Mesendoderm (in vitro differentiated cells): ENCODE results near the gene TMEM108.

ENCODE experiments used
- DNase-seq: peaks from one replicate; pipeline ENCODE4 v3.0.0; 2013
- H2AK5ac ChIP-seq: 2 replicates; pipeline ENCODE4 v1.6.1; 2013; ENCODE audit warnings: low read length, inconsistent platforms
- H2BK120ac ChIP-seq: 2 replicates; pipeline ENCODE4 v1.6.1; 2013; ENCODE audit warnings: low read depth, mild to moderate bottlenecking, low read length, moderate library complexity, mixed read lengths
- H2BK15ac ChIP-seq: replicated peaks from 2 replicates; pipeline ENCODE4 v1.6.1; 2013; ENCODE audit warnings: low read depth, mild to moderate bottlenecking, moderate library complexity
- H2BK5ac ChIP-seq: 2 replicates; pipeline ENCODE4 v1.6.1; 2013; ENCODE audit warnings: low read length, inconsistent platforms
- H3K18ac ChIP-seq: 2 replicates; pipeline ENCODE4 v1.6.1; 2013; ENCODE audit warnings: mild to moderate bottlenecking, low read length, mixed read lengths
- H3K23ac ChIP-seq: one replicate; pipeline ENCODE4 v1.6.1; 2013; ENCODE audit warnings: low read length
- H3K27ac ChIP-seq: 2 replicates; pipeline ENCODE4 v1.5.1; 2013; ENCODE audit warnings: low read depth, mild to moderate bottlenecking, inconsistent platforms, low read length, moderate library complexity
- H3K27me3 ChIP-seq: 2 replicates; pipeline ENCODE4 v1.6.1; 2013; ENCODE audit warnings: low read length, control low read depth, mild to moderate bottlenecking, inconsistent platforms; ENCODE audit not compliant: insufficient read depth, poor library complexity
- H3K36me3 ChIP-seq: 2 replicates; pipeline ENCODE4 v1.6.1; 2013; ENCODE audit warnings: low read length, inconsistent platforms; ENCODE audit not compliant: control insufficient read depth, insufficient read depth
- H3K4ac ChIP-seq: one replicate; pipeline ENCODE4 v1.6.1; 2013; ENCODE audit warnings: low read depth, mild to moderate bottlenecking, low read length, moderate library complexity
- H3K4me1 ChIP-seq: 2 replicates; pipeline ENCODE4 v1.6.1; 2013; ENCODE audit warnings: low read depth, low read length, inconsistent platforms; ENCODE audit not compliant: control insufficient read depth
- H3K4me2 ChIP-seq: 2 replicates; pipeline ENCODE4 v1.6.1; 2013; ENCODE audit warnings: low read length
- H3K4me3 ChIP-seq: 2 replicates; pipeline ENCODE4 v1.5.1; 2013; ENCODE audit warnings: mild to moderate bottlenecking, low read length
- H3K56ac ChIP-seq: one replicate; pipeline ENCODE4 v1.6.1; 2013; ENCODE audit warnings: low read length
- H3K79me1 ChIP-seq: 2 replicates; pipeline ENCODE4 v1.6.1; 2013; ENCODE audit warnings: low read length, inconsistent platforms
- H3K79me2 ChIP-seq: 2 replicates; pipeline ENCODE4 v1.6.1; 2013; ENCODE audit warnings: mild to moderate bottlenecking, low read length; ENCODE audit not compliant: control insufficient read depth, insufficient read depth
- H3K9ac ChIP-seq: 2 replicates; pipeline ENCODE4 v1.6.1; 2013; ENCODE audit warnings: low read length, inconsistent platforms
- H4K5ac ChIP-seq: one replicate; pipeline ENCODE4 v1.6.1; 2013; ENCODE audit warnings: low read length
- H4K8ac ChIP-seq: one replicate; pipeline ENCODE4 v1.6.1; 2013; ENCODE audit warnings: low read depth, mild to moderate bottlenecking, control low read depth, low read length, moderate library complexity
- WGBS: extraction: QIAGEN DNeasy Blood & Tissue Kit; methylation state at CpG from one replicate; pipeline ENCODE4 v1.1.7; 2013; ENCODE audit warnings: low lambda C conversion rate, missing lambda C conversion rate; ENCODE audit not compliant: insufficient coverage; ENCODE audit errors: extremely low coverage; 5-methylcytosine and 5-hydroxymethylcytosine counted together

Gene TMEM108

GRCh38 chr3:133364704-133365103, 326.5 kb downstream of the TMEM108 start:
- Histone ChIP-seq H3K18ac (no peak overlapping the region), H3K4me2 (no peak overlapping the region), H4K8ac (no peak overlapping the region), H3K36me3 (no peaks in the 10 kb centered on the region), H3K4me1 (no peaks in the 10 kb centered on the region), H3K23ac (no peak overlapping the region), H3K27ac (no peak overlapping the region), H3K79me1 (no peaks in the 10 kb centered on the region), H2AK5ac (no peak overlapping the region), H3K4ac (no peak overlapping the region), H2BK15ac (no peak overlapping the region), H2BK120ac (no peak overlapping the region), H3K56ac (no peak overlapping the region), H2BK5ac (no peak overlapping the region), H3K79me2 (no peaks in the 10 kb centered on the region), H3K4me3 (no peak overlapping the region), H4K5ac (no peak overlapping the region), H3K27me3 (no peaks in the 10 kb centered on the region), H3K9ac (no peak overlapping the region)
- no CpG with 5 or more reads among the region's 4 CpGs for WGBS
- DNase-seq: no peak

- no peak overlapping the region for H3K4ac ChIP-seq
- H3K4me2 ChIP-seq: no peak overlapping the region
- H3K79me1 ChIP-seq: no peaks in the 10 kb centered on the region
- WGBS: no CpG with 5 or more reads among the region's 2 CpGs
- no peak overlapping the region for H3K56ac ChIP-seq
- DNase-seq: no peak
- no peaks in the 10 kb centered on the region for H3K36me3 ChIP-seq
- no peak overlapping the region for H2BK120ac ChIP-seq
- no peaks in the 10 kb centered on the region for H3K27me3 ChIP-seq
- no peaks in the 10 kb centered on the region for H3K4me1 ChIP-seq
- H3K27ac ChIP-seq: no peak overlapping the region
- no peak overlapping the region for H2AK5ac ChIP-seq
- H4K8ac ChIP-seq: no peak overlapping the region
- no peaks in the 10 kb centered on the region for H3K79me2 ChIP-seq
- no peak overlapping the region for H3K9ac ChIP-seq
- no peak overlapping the region for H4K5ac ChIP-seq
- no peak overlapping the region for H2BK15ac ChIP-seq
- H3K23ac ChIP-seq: no peak overlapping the region
- no peak overlapping the region for H3K4me3 ChIP-seq
- no peak overlapping the region for H3K18ac ChIP-seq
- no peak overlapping the region for H2BK5ac ChIP-seq
Measured at GRCh38 chr3:133366921-133367320, 328.7 kb downstream of the TMEM108 start.

- no peak for DNase-seq
- Histone ChIP-seq H2AK5ac (no peak overlapping the region), H3K56ac (no peak overlapping the region), H3K23ac (no peak overlapping the region), H3K4me2 (no peak overlapping the region), H4K5ac (no peak overlapping the region), H3K27ac (no peak overlapping the region), H3K4ac (no peak overlapping the region), H2BK120ac (no peak overlapping the region), H3K4me3 (no peak overlapping the region), H2BK5ac (no peak overlapping the region), H3K79me2 (no peaks in the 10 kb centered on the region), H3K9ac (no peak overlapping the region), H2BK15ac (no peak overlapping the region), H3K27me3 (no peaks in the 10 kb centered on the region), H4K8ac (no peak overlapping the region), H3K18ac (no peak overlapping the region), H3K4me1 (peaks cover 3% of the 10 kb centered on the region), H3K36me3 (no peaks in the 10 kb centered on the region), H3K79me1 (no peaks in the 10 kb centered on the region)
- WGBS: no CpG with 5 or more reads among the region's 3 CpGs
Measured at GRCh38 chr3:133367403-133367802, 329.2 kb downstream of the TMEM108 start.

GRCh38 chr3:133367956-133368355, 329.8 kb downstream of the TMEM108 start:
- no peak overlapping the region for H4K5ac ChIP-seq
- H3K79me1 ChIP-seq: no peaks in the 10 kb centered on the region
- no peaks in the 10 kb centered on the region for H3K79me2 ChIP-seq
- H4K8ac ChIP-seq: no peak overlapping the region
- H2BK15ac ChIP-seq: no peak overlapping the region
- H3K56ac ChIP-seq: no peak overlapping the region
- no peak overlapping the region for H3K18ac ChIP-seq
- WGBS: no CpG with 5 or more reads among the region's 1 CpG
- H2AK5ac ChIP-seq: no peak overlapping the region
- no peaks in the 10 kb centered on the region for H3K27me3 ChIP-seq
- H3K4me1 ChIP-seq: peaks cover 3% of the 10 kb centered on the region
- no peak for DNase-seq
- no peak overlapping the region for H3K23ac ChIP-seq
- no peak overlapping the region for H3K4me2 ChIP-seq
- H2BK120ac ChIP-seq: no peak overlapping the region
- H3K9ac ChIP-seq: no peak overlapping the region
- H3K4me3 ChIP-seq: no peak overlapping the region
- no peak overlapping the region for H2BK5ac ChIP-seq
- no peak overlapping the region for H3K27ac ChIP-seq
- H3K4ac ChIP-seq: no peak overlapping the region
- no peaks in the 10 kb centered on the region for H3K36me3 ChIP-seq

- Histone ChIP-seq H3K4me3 (no peak overlapping the region), H3K4me1 (peaks cover 3% of the 10 kb centered on the region), H3K56ac (no peak overlapping the region), H4K8ac (no peak overlapping the region), H3K4me2 (no peak overlapping the region), H2BK120ac (no peak overlapping the region), H4K5ac (no peak overlapping the region), H2BK15ac (no peak overlapping the region), H3K27me3 (no peaks in the 10 kb centered on the region), H3K79me2 (no peaks in the 10 kb centered on the region), H3K23ac (no peak overlapping the region), H2BK5ac (no peak overlapping the region), H2AK5ac (no peak overlapping the region), H3K36me3 (no peaks in the 10 kb centered on the region), H3K4ac (no peak overlapping the region), H3K79me1 (no peaks in the 10 kb centered on the region), H3K18ac (no peak overlapping the region), H3K9ac (no peak overlapping the region), H3K27ac (no peak overlapping the region)
- DNase-seq: no peak
- WGBS: no CpG with 5 or more reads among the region's 4 CpGs
Measured at GRCh38 chr3:133368371-133369067, 330.3 kb downstream of the TMEM108 start.

GRCh38 chr3:133369068-133369440, 330.9 kb downstream of the TMEM108 start:
- Histone ChIP-seq H3K18ac (no peak overlapping the region), H3K79me1 (no peaks in the 10 kb centered on the region), H4K8ac (no peak overlapping the region), H2AK5ac (no peak overlapping the region), H3K79me2 (no peaks in the 10 kb centered on the region), H3K27me3 (no peaks in the 10 kb centered on the region), H2BK5ac (no peak overlapping the region), H3K56ac (no peak overlapping the region), H3K4me3 (no peak overlapping the region), H4K5ac (no peak overlapping the region), H3K4me2 (no peak overlapping the region), H2BK120ac (no peak overlapping the region), H3K4ac (no peak overlapping the region), H3K23ac (no peak overlapping the region), H3K27ac (no peak overlapping the region), H3K36me3 (no peaks in the 10 kb centered on the region), H3K4me1 (peaks cover 3% of the 10 kb centered on the region), H2BK15ac (no peak overlapping the region), H3K9ac (no peak overlapping the region)
- no CpG with 5 or more reads among the region's 9 CpGs for WGBS
- DNase-seq: no peak
